ENCODE results near the gene ZNF81. TPM values are rescaled to one million over a fixed set of nuclear protein-coding genes. Genes with fewer than 3 reads are reported as not detected.
A peak's percentile ranks its signal among the peaks of the same experiment; 100 is the strongest.

ZNF81 gene
- total RNA-seq, 4 donors from 2014 or later = 3.5 to 6.3 (median 4.8) TPM

DNA sequence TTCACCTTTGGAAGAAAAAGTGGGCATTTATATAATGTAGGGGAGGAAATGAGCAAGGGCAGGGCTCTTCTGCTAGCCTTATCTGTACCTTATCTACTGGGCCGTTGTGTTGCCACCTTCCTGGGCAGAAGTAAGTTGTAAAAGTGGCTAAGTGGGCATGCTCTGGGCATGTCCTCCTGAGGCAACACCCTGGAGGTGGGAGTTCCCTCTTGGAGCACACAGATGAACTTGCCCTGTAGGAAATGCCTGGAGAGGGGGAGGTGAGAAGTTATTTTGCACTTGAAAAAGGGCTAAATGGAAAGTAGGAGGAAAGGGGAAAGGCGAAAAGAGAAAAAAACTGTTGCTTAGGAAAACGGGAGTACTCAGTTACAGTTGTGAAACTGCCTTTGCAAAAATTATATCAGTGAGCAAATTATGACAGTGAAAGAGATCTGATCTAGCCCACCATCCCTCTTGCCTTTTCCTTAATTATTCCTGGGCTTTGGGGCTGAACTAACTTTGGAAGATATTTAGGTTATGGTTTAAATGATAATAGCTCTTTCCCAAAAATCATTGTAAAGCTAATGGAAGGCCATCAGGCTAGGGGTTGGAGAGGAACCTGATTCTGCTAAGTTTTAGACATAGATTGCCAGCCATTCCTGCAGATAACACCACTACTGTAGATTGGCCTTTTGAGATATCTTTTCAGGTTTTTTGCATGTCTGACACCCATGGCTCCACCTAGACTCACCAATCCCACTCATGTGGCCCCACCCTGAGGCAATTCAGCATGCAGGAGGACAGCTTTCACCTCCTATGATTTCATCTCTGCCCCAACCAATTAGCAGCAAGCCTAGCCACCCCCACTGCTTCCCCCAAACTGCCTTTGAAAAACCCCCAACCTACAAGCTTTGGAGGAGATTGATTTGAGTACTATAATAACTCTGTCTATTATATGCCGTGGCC lies 20.5 kb upstream of the ZNF81 start:
- H3K4me3 ChIP-seq (ENCODE audit: low read depth, poor library complexity, severe bottlenecking) = no peak overlapping the region
- 33 to 41% methylated on average over 4 of the region's 4 CpGs for WGBS, 2 donors
- intact Hi-C loops (cut with DNase I; ENCODE audit: low total_unique reads) = no loop called here

GRCh38 chrX:47817421-47817820 lies 19.3 kb upstream of the ZNF81 start:
- no peak for DNase-seq (ENCODE audit: low spot score in 2 of 2)
- 0 to 10% methylated on average over 1 of the region's 1 CpG for WGBS, 2 donors
- intact Hi-C loops (cut with DNase I; ENCODE audit: low total_unique reads) = no loop called here
- no peak overlapping the region for H3K4me3 ChIP-seq (ENCODE audit: low read depth, poor library complexity, severe bottlenecking)
- TF ChIP-seq POLR2A (IDR thresholded peaks at IDR 0.05) = no peak
- TF ChIP-seq, protein P1, sequence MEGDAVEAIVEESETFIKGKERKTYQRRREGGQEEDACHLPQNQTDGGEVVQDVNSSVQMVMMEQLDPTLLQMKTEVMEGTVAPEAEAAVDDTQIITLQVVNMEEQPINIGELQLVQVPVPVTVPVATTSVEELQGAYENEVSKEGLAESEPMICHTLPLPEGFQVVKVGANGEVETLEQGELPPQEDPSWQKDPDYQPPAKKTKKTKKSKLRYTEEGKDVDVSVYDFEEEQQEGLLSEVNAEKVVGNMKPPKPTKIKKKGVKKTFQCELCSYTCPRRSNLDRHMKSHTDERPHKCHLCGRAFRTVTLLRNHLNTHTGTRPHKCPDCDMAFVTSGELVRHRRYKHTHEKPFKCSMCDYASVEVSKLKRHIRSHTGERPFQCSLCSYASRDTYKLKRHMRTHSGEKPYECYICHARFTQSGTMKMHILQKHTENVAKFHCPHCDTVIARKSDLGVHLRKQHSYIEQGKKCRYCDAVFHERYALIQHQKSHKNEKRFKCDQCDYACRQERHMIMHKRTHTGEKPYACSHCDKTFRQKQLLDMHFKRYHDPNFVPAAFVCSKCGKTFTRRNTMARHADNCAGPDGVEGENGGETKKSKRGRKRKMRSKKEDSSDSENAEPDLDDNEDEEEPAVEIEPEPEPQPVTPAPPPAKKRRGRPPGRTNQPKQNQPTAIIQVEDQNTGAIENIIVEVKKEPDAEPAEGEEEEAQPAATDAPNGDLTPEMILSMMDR (IDR thresholded peaks at IDR 0.05) = no peak

More for the DNA sequence above, 20.5 kb upstream of the ZNF81 start:
- DNase-seq (ENCODE audit: low spot score in 2 of 2) = no peak
- TF ChIP-seq POLR2A (IDR thresholded peaks at IDR 0.05) = no peak
- TF ChIP-seq, protein P1 (IDR thresholded peaks at IDR 0.05) = no peak

DNA sequence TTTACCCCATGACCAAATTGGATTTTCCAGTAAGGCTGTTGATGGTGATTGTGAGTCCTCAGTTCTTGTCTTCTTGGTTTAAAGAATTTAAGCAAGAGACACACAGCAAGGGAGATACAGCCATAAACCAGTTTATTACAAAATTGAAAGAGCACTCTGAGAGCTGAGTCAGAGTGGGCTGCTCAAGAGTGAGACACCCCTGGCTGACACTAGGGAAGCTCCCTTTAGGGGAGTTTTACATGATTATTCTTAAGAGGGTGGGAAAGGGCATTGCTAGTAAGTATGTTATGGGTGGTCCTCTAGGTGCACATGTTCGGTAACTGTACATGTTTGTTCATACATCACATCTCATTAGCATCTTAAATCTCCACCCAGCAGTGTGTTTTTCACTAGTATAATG lies 18.8 kb upstream of the ZNF81 start:
- WGBS, 2 donors = 69 to 90% methylated on average over 1 of the region's 1 CpG
- TF ChIP-seq POLR2A (IDR thresholded peaks at IDR 0.05) = no peak
- TF ChIP-seq, protein P1 (IDR thresholded peaks at IDR 0.05) = no peak
- no peak for DNase-seq (ENCODE audit: low spot score in 2 of 2)
- no peak overlapping the region for H3K4me3 ChIP-seq (ENCODE audit: low read depth, poor library complexity, severe bottlenecking)
- intact Hi-C loops (cut with DNase I; ENCODE audit: low total_unique reads) = no loop called here

DNA sequence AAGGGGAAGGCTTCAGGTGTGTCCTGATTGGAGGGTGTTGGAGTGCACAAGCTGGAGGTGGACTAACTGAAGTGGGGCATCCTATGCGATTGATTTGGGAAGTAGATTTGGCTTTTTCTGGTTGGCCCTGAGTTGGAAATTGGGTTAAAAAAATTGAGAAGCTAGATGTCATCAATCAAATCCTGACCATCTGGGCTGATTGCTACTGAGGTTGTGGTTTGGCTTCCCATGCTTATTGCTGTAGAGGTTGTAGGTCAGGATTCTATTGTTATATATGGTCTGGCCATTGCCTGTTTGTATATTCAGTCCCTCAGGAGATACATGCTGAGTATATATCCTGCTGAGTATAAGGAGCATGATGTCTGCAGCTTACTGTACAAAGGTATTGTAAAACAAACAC lies 7.7 kb upstream of the ZNF81 start:
- 79 to 88% methylated on average over 1 of the region's 1 CpG for WGBS, 2 donors
- TF ChIP-seq, protein P1 (IDR thresholded peaks at IDR 0.05) = no peak
- DNase-seq (ENCODE audit: low spot score in 2 of 2) = no peak
- intact Hi-C loops (cut with DNase I; ENCODE audit: low total_unique reads) = no loop called here
- H3K4me3 ChIP-seq (ENCODE audit: low read depth, poor library complexity, severe bottlenecking) = no peak overlapping the region

- intact Hi-C loops (cut with DNase I; ENCODE audit: low total_unique reads) = loop anchor here (10.0 kb wide), 1 partner anchor 193 kb away; no protein-coding TSS in a partner anchor
- TF ChIP-seq, protein P1 (IDR thresholded peaks at IDR 0.05) = no peak
- no peak for TF ChIP-seq POLR2A (IDR thresholded peaks at IDR 0.05)
Observed at GRCh38 chrX:47831788-47832187, 4.9 kb upstream of the ZNF81 start.

More at GRCh38 chrX:47831788-47832187, 4.9 kb upstream of the ZNF81 start:
- no peak overlapping the region for H3K4me3 ChIP-seq (ENCODE audit: low read depth, poor library complexity, severe bottlenecking)
- 42 to 59% methylated on average over 2 of the region's 2 CpGs for WGBS, 2 donors
- DNase-seq (ENCODE audit: low spot score in 2 of 2) = peak in 1 of 2 donors; percentile 13
